Esophagus squamous epithelium (tissue), 5 donors: ENCODE measurements around the gene ZDHHC22. TPM values are rescaled to one million over a fixed set of nuclear protein-coding genes. Genes with fewer than 3 reads are reported as not detected.

Source experiments
- DNase-seq: peaks from one replicate; lab custom pipeline; 2025; lab: John Stamatoyannopoulos, UW
- H3K27ac ChIP-seq, 4 donors: fragments of 200-600 bp; sonication (generic); one replicate each; pipeline ENCODE4 v1.5.1; 2016 to 2019; ENCODE audit warnings: mild to moderate bottlenecking in 1 of 4
- H3K27me3 ChIP-seq, 4 donors: fragments of 200-600 bp; sonication (generic); 1 replicate in 3 of 4; 2 replicates in 1 of 4; pipeline versions ENCODE4 v1.5.1 to v1.6.0; 2017 to 2021; ENCODE audit warnings: antibody characterized with exemption in 1 of 4
- H3K36me3 ChIP-seq, 3 donors: fragments of 200-600 bp; sonication (generic); one replicate each; pipeline ENCODE4 v1.5.1; 2016 to 2019
- H3K4me1 ChIP-seq, 3 donors: fragments of 200-600 bp; sonication (generic); one replicate each; pipeline ENCODE4 v1.5.1; 2017 to 2019
- H3K4me3 ChIP-seq, 4 donors: fragments of 200-600 bp; sonication (generic); 1 replicate in 3 of 4; 2 replicates in 1 of 4; pipeline ENCODE4 v1.5.1; 2016 to 2019; ENCODE audit warnings: mild to moderate bottlenecking in 2 of 4, moderate library complexity in 1 of 4
- H3K9me3 ChIP-seq, 3 donors: fragments of 200-600 bp; sonication (generic); one replicate each; pipeline ENCODE4 v1.5.1; 2016 to 2019
- CTCF ChIP-seq, 6 experiments: fragments of 450-650 bp in 4 of 6; fragments of 200-600 bp in 2 of 6; sonication (generic) in 2 of 6; IDR thresholded peaks; one replicate each; pipeline ENCODE4 v1.5.1; 2016 to 2019; ENCODE audit warnings: antibody characterized with exemption in 6 of 6, mild to moderate bottlenecking in 4 of 6, moderate library complexity in 4 of 6
- POLR2A ChIP-seq, 4 donors: fragments of 450-650 bp; IDR thresholded peaks; one replicate each; pipeline ENCODE4 v1.6.1; 2017; ENCODE audit warnings: antibody characterized with exemption in 4 of 4, mild to moderate bottlenecking in 4 of 4, moderate library complexity in 3 of 4
- WGBS, 2 donors: methylation state at CpG; one replicate each; pipeline ENCODE4 v1.1.5; 2018; 5-methylcytosine and 5-hydroxymethylcytosine counted together
- intact Hi-C: fragments of 100-400 bp; cut with DNase I; formaldehyde crosslinking; loops from one replicate; pipeline ENCODE4 v1.15.0; 2022
- total RNA-seq, 4 donors: library from RNA; depleted of rRNA; stranded (reverse); fragments of >200 nt; gene quantifications; one replicate each; pipeline ENCODE4 v1.1.0, GENCODE V29; 2016
- donor health status: DM: yes; HTN: yes; CAD: no.

The ZDHHC22 gene
- total RNA-seq, 4 donors from 2014 or later: not detected

- peaks cover 11 to 86% (median 15%) of the 10 kb centered on the region in 3 donors for H3K36me3 ChIP-seq
Observed at GRCh38 chr14:77109656-77110055, 31.9 kb downstream of the ZDHHC22 start.

GRCh38 chr14:77108753-77109152, 32.8 kb downstream of the ZDHHC22 start:
- Histone ChIP-seq H3K4me3 (no peak overlapping the region), H3K4me1 (peaks cover 13 to 85% (median 28%) of the 10 kb centered on the region in 3 donors), H3K36me3 (peaks cover 5 to 77% (median 6%) of the 10 kb centered on the region in 3 donors), H3K9me3 (no peaks in the 10 kb centered on the region), H3K27ac (peak overlapping the region in 1 of 4 donors; percentile 89), H3K27me3 (no peaks in the 10 kb centered on the region)
- WGBS, 2 donors: 86 to 96% methylated on average over 2 of the region's 2 CpGs
- DNase-seq: no peak
- intact Hi-C loops: no loop called here
- no peak for TF ChIP-seq POLR2A (IDR thresholded peaks at IDR 0.05)
- TF ChIP-seq CTCF (IDR thresholded peaks at IDR 0.05): no peak

More at GRCh38 chr14:77109656-77110055, 31.9 kb downstream of the ZDHHC22 start:
- Histone ChIP-seq H3K4me1 (peaks cover 13 to 76% (median 22%) of the 10 kb centered on the region in 3 donors), H3K9me3 (no peaks in the 10 kb centered on the region), H3K27ac (peak overlapping the region; percentile 32 to 89 (median 82)), H3K4me3 (no peak overlapping the region), H3K27me3 (no peaks in the 10 kb centered on the region)
- no peak for DNase-seq
- TF ChIP-seq CTCF (IDR thresholded peaks at IDR 0.05): no peak
- intact Hi-C loops: no loop called here
- 61 to 79% methylated on average over 6 of the region's 6 CpGs for WGBS, 2 donors

- Histone ChIP-seq H3K9me3 (no peaks in the 10 kb centered on the region), H3K27me3 (no peaks in the 10 kb centered on the region), H3K36me3 (peaks cover 0 to 62% (median 0%) of the 10 kb centered on the region in 3 donors), H3K4me1 (peaks cover 13 to 99% (median 32%) of the 10 kb centered on the region in 3 donors), H3K27ac (peak overlapping the region in 2 of 4 donors; percentile 51 to 57), H3K4me3 (no peak overlapping the region)
- DNase-seq: no peak
- TF ChIP-seq CTCF (IDR thresholded peaks at IDR 0.05) (no peak), POLR2A (IDR thresholded peaks at IDR 0.05) (no peak)
- 63 to 81% methylated on average over 2 of the region's 2 CpGs for WGBS, 2 donors
- intact Hi-C loops: no loop called here
Observed at GRCh38 chr14:77107228-77107627, 34.4 kb downstream of the ZDHHC22 start.

- peaks cover 0 to 56% (median 0%) of the 10 kb centered on the region in 3 donors for H3K36me3 ChIP-seq
- no peaks in the 10 kb centered on the region for H3K9me3 ChIP-seq
- H3K27me3 ChIP-seq: no peaks in the 10 kb centered on the region
- H3K27ac ChIP-seq: peak overlapping the region in 2 of 4 donors; percentile 51 to 57
- H3K4me3 ChIP-seq: no peak overlapping the region
- intact Hi-C loops: no loop called here
- 25 to 35% methylated on average over 3 of the region's 3 CpGs for WGBS, 2 donors
- TF ChIP-seq POLR2A (IDR thresholded peaks at IDR 0.05) (no peak), CTCF (IDR thresholded peaks at IDR 0.05) (no peak)
- DNase-seq: no peak
- H3K4me1 ChIP-seq: peaks cover 12 to 99% (median 32%) of the 10 kb centered on the region in 3 donors
Observed at GRCh38 chr14:77106666-77107065, 34.9 kb downstream of the ZDHHC22 start.

- 57 to 62% methylated on average over 6 of the region's 6 CpGs for WGBS, 2 donors
- no peak for DNase-seq
- no peak for TF ChIP-seq CTCF (IDR thresholded peaks at IDR 0.05)
- no peak for TF ChIP-seq POLR2A (IDR thresholded peaks at IDR 0.05)
- no peaks in the 10 kb centered on the region for H3K27me3 ChIP-seq
- peak overlapping the region in 3 of 4 donors; percentile 57 to 64 (median 59) for H3K27ac ChIP-seq
- H3K9me3 ChIP-seq: no peaks in the 10 kb centered on the region
- peaks cover 0 to 48% (median 0%) of the 10 kb centered on the region in 3 donors for H3K36me3 ChIP-seq
- intact Hi-C loops: no loop called here
- no peak overlapping the region for H3K4me3 ChIP-seq
- H3K4me1 ChIP-seq: peaks cover 8 to 99% (median 32%) of the 10 kb centered on the region in 3 donors
Observed at GRCh38 chr14:77105145-77105939, 36.2 kb downstream of the ZDHHC22 start.
